ENCODE measurements around the gene TRAPPC12.
"Not testable (repeated sequence)": the region's sequence is repeated elsewhere in the genome, so short reads cannot be mapped to it uniquely, and the experiment has no call there.

TRAPPC12 gene

DNA sequence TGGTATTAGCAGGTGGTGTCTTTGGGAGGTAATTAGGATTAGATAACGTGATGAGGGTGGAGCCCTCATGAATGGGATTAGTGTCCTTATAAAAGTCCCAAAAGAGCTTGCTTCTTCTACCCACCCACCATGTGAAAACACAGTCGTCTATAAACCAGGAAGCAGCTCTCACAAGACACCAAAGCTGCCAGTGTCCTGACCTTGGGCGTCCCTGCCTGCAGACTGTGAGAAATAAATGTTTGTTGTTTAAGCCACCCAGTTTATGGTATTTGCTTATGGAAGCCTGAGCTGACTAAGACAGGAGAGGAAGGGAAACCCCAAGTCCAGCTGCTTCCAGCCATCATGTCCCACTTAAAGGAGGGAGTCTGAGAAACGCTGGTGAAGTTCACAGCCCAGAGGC, 126.3 kb downstream of the TRAPPC12 start:
- DNase-seq (ENCODE audit: low read depth): no peak

DNA sequence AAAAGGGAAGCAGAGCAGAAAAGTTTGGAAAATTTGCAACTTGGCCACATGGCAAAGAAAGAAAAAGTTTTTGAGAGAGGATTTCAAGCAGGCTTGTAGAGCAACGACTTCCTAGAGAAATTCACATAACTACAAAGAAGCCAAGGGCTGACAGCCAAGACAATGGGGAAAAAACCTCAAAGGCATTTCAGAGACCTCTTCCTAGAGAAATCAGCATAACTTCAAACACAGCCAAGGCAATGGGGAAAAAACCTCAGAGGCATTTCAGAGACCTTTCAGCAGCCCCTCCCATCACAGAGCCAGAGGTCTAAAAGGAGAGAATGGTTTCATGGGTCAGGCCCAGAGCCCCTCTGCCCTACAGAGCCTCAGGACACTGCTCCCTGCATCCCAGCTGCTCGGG, 132.6 kb downstream of the TRAPPC12 start:
- no peak for DNase-seq (ENCODE audit: low read depth)

DNA sequence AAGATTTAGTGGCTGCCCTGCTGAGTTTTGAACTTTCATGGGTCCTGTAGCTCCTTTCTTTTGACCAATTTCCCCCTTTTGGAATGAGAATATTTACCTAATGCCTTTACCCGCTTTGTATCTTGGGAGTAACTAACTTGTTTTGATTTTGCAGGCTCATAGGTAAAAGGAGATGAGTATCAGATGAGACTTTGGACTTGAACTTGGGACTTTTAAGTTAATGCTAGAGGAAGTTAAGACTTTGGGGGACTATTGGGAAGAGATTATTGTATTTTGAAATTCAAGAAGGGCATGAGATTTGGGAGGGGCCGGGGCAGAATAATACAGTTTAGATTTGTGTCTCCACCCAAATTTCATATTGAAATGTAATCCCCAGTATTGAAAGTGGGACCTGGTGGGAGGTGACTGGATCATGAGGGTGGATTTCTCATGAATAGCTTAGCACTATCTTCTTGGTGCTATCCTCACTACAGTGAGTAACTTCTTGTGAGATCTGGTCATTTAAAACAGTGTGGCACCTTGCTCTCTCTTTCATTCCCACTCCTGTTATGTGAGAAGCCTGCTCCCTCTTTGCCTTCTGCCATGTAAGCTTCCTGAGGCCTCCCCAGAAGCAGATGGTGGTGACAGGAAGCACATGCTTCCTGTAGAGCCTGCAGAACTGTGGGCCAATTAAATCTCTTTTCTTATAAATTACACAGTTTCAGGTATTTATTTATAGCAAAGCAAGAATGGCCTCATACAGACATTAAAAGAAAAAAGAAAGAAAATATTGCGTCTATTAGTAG, 133.7 kb downstream of the TRAPPC12 start:
- no peak for DNase-seq (ENCODE audit: low read depth)

DNA sequence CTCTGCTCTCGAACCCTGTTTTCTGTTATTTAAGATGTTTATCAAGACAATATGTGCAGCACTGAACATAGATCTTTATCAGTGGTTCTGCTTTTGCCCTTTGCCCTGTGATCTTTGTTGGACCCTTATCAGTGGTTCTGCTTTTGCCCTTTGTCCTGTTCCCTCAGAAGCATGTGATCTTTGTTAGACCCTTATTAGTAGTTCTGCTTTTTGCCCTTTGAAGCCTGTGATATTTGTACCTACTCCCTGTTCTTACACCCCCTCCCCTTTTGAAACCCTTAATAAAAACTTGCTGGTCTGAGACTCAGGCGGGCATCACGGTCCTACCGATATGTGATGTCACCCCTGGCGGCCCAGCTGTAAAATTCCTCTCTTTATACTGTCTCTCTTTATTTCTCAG, 135.9 kb downstream of the TRAPPC12 start:
- not testable (repeated sequence) for DNase-seq (ENCODE audit: low read depth)

DNA sequence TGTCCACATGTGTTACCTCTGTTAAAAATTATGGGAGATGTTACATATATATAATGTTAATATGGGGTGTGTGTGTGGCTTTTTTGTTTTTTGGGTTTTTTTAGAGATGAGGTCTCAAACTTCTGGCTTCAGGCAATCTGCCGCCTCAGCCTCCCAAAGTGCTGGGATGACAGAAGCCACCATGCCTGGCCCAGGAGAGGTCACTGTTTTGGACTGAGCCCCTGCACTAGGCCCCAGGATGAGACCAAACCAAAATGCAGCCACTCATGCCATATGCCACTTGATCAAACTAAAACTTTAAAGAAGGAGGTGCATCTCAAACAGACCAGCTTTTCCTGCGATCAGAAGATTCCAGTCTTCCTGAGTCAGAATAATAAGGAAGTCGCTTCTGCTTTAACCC, 137.3 kb downstream of the TRAPPC12 start:
- DNase-seq (ENCODE audit: low read depth): no peak

DNA sequence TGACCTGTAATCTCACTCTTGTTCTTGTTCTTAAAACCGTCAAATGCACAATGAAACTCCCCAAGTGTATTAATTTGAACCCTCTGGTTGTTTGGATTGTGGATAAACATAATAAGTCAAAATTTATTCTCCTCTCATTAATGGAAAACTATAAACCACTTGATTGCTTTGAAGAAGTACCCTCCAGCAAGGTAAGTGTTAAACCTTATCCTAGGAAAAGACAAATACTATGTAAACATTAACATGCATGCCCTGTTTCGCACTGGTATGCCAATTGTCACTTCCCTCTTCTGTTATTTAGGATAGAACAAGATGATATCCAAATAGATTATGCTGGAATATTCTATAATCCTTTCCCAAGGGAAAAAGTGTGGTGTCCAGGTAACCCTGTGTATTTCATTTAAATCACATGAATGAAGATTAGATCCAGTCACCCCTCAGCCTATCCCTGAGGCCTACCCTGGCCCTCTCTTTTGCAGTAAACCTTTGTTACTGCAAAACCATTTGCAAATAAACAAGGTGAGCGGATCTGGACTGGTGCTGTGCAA, 138.5 kb downstream of the TRAPPC12 start:
- DNase-seq (ENCODE audit: low read depth): no peak

DNA sequence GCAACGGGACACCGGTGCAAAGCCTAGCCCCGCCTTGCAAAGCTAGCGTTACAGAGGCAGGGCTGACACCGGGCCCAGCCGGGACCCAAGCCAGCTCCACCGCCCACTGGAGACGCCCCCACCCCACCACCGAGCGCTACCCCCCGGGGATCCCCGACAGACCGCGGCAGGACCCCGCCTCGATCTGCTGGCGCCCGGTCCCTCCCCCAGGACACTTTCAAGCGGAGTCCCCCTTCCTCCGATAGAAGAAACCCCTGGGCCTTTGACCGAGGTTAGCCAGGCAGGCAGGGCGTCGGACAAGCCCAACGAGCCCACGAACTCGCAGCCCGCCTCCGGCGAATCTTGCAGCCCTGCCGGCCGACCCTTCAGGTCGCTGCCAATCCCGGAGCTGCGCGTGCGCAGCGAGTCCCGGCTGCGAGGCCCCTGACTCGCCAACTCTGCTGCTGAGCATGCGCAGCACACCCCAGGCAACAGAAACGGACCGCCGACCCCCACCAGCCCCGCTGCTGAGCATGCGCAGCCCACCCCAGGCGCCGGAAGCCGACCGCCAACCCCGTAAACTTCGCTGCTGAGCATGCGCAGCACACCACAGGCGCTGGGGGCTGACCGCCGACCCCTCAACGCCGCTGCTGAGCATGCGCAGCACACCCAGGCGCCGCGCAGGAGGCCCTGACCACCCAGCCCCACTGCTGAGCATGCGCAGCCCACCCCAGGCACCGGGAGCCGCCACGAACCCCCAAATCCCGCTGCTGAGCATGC, 139.2 kb downstream of the TRAPPC12 start:
- peak; percentile 91 for DNase-seq (ENCODE audit: low read depth)

DNA sequence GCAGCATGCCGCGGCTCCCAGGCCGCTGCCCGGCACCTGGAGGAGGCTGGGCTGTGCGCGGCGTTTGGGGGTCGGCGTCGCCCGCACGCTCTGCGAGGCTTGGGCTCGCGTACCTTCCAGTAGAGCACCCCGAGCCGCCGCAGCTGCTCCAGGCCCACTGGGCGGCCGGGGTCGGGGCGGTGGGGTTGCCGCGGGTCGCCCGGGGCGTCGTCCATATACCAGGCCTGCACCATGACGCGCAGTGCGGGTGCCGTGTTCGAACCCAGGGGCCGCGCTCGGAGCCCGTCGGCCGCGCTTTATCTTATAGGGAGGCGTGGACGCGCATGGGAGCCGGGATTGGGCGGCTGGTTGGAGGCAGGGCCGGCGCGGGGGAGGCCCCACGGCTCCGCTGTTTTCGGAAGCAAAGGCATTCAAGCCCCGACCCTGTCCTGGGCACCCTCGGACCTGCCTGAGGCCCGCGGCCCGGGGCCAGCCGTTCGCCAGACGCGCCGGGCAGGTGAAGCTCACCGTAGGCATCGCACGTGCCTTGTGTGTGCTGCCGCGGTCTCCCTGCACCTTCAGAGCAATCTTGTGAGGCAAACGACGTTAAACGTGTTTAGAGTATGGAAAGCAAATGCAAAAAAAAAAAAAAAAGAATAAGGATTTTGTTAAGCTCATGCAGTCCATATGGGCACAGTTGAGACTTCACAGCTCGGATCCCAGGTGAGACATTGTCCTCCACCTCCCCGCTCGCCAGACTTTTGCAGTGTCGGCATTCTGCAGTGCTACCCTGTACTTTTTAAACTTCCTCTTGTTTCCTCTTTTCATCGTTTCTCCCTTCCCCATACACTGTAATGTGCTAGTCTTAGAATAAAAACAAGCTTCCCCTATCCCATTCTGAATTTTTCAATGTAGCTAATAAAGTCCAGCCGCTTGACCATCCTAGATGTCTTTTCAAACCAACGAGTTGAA, 140.0 kb downstream of the TRAPPC12 start, which contains the start of gene ADI1:
Gene ADI1 (minus strand): TSS at position 277 of the 951 bp plus-strand sequence. CDS start 44 bp downstream, at position 233.
- peak; percentile 57 for DNase-seq (ENCODE audit: low read depth)

DNA sequence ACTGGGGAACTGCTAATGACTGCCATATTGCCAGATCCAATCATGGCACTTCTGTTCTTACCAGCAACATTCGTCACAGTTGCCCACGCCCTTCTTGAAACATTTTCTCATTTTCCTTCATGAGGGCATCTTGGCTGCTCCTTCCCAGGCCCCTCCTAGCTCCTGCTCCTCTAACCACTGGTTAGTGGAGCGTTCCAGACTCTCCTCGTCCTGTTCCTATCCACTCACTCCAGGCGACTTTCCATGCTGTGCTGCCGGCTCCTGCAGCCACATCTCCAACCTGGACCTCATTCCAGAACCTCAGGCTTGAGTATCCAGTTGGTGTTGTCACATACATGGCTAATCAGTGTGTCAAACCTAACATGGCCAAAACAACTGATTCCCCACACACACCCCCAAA, 141.1 kb downstream of the TRAPPC12 start:
- no peak for DNase-seq (ENCODE audit: low read depth)

DNA sequence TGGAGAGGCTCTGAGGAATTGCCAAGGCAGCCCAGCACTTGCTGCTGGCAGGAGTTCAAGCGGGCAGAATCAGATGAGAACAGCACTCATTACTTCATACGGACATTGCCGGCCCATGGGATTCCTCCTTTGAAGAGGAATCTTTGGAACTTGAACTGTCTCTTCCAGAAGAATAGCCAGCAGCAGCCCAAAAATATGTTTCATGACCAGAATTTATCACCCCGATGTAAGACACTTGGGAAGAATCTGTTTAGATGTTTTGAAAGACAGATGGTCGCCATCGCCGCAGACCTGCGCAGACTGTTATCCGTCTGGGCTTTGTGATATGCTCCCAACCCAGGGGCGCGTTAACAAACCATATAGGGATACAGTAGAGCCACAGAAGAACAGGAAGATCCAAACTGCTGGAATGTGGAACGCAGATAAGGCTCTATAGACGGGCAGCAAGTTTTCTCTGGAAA, 143.5 kb downstream of the TRAPPC12 start:
- DNase-seq (ENCODE audit: low read depth): peak; percentile 91

DNA sequence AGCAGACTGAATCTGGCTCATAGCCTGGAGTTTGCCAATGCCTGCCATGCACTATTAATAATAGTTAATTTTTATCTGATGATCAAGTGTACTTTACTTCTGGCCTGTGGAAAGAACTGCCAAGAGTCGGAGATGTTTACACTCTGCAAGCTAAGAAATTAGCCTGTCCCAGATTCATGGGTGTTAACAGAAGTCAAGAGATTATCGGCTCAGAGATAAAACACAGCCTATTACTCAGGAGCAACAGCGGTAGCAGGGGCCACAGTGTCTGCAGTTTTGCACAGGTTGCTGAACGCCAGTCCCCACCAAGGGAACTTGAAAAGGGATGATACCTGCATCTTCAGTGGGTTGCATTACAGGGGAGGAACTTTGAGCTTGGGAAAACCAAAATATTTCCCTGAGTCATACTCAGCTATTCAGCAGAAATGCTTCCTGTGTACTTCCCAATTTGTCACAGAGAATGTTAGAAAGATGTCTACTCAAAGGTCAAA, 144.1 kb downstream of the TRAPPC12 start:
- peak; percentile 80 for DNase-seq (ENCODE audit: low read depth)

DNA sequence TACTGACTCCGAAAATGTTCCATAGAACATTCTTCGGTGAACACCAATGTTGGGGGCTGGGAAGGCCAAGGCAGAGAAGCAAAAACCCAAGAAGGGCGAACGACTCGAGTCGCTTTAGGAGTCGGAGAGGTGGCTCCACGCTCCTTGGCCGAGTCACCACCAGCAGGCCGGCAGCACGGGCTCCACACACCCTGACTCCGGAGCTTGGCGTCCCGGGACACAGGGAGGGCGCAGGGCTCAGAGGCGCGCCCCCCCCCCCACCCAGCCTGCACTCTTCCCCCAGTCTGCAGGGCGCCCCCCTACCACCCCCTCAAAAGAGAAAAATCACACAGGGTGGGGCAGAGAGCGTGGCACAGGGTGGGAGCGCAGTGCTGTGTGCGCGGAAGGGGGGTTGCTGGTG, 147.4 kb downstream of the TRAPPC12 start:
- no peak for DNase-seq (ENCODE audit: low read depth)

DNA sequence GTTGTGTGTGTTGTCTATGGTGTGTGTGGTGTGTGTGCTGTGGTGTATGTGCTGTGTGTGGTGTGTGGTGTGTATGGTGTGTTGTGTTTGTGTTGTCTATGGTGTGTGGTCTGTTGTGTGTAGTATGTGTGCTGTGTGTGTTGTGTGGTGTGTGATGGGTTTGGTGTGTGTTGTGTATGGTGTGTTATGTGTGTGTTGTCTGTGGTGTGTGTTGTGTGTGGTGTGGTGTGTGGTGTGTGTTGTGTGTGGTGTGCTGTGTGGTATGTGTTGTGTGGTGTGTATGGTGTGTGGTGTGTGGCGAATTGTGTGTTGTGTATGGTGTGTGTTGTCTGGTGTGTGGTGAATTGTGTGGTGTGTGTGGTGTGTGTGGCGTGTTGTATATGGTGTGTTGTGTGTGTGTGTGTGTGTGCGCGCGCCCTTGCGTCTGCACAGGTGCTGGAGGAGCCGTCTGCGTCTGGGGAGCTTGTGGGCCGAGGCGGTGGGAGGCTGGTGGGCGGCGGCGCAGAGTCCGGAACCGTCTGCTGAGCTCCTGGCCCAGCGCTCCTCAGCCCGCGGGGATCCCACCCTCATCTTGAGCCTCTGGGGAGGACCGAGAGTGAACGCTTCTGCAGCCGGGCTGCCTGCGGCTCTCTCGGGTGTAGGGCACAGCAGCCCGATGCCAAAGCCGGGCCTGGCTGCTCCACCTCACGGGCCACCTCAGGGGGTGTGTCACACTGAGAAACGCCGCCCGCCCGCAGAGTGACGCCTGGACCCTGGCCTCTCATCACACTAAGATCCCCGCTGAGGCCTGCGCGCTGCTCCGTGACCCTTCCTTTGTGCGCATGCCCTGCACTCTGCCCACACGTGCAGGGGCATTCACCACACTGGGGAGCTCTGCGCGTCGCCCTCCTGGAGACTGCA, 148.6 kb downstream of the TRAPPC12 start:
- DNase-seq (ENCODE audit: low read depth): no peak
